Hematopoietic multipotent progenitor cell treated with erythropoietin and hydrocortisone succinate and interleukin-3 and kit ligand, for 8 days (in vitro differentiated cells): ENCODE data around the gene KIAA1671.

Experiments
- DNase-seq: peaks from one replicate; pipeline ENCODE4 v3.0.0-alpha.2; 2015

The KIAA1671 gene

DNA sequence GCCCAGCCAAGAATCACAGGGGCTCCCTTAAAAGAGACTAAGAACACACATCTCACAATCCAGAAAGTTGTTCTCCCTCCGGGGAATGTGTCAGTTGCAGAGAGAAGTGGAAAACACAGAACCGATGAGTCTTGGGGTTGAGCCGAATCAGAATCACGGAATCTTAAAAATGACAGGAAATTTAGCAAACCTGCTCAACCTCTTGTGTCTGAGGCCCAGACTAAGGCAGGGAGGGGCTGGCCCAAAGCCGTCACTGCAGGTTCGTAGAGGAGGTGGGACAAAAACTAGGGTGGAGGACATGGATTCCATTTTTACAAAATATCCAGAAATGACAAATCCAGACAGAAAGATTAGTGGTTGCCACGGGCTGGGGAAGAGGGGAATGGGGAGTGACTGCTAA, 63.8 kb downstream of the KIAA1671 start:
- no peak for DNase-seq

DNA sequence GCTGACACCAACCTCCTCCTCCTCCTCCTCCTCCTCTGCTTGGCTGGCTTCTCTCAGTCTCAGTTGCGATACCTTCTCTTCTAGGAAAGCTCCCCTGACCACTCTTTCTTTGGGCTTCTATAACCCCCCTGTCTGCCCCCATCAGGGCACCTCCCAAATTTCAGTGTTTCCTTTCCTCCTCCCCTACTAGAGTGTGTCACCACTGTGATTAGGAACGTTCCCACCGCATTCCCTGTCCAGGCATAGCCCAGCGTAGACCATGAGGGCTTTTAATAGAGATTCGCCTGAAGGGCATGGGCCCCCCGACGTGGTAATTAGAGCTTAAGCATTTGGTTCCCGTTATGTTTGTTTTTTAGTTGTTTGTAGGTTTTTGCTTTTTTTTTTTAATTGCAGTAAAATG, 65.5 kb downstream of the KIAA1671 start:
- DNase-seq = no peak

DNA sequence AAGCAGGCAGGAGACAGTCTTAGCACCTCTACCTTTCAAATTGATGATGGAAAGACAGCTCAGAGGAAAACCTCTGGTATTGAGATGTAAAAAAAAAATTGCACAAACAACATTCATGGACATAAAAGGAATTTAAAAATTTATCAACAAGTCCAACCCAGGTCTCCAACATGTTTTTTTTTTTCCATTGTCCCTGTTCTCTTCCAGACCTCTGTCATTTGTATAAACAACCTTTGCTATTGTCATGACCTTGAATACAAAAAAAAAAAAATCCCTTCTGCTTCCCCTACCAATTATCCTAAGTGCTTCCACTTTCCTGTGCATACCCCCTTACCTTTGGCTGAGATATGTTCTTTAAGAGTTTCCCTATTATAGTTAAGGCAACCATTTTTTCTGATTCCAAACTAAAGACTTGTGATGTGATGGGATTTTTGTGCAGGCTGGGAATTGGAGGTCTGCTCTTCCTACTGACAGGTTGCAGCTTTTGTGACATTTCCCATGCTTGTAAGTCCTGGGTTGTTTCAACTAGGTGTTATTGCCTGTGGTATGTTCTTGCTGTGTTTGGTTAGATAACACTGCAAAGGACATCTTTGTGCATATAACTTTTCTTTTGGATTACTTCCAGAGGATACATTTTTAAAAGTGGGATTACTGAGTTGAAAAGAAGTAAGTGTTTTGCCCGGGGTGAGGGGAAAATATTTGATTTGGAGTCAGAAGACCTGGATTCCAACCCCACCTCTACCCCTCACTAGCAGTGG, 67.1 kb downstream of the KIAA1671 start:
- no peak for DNase-seq

DNA sequence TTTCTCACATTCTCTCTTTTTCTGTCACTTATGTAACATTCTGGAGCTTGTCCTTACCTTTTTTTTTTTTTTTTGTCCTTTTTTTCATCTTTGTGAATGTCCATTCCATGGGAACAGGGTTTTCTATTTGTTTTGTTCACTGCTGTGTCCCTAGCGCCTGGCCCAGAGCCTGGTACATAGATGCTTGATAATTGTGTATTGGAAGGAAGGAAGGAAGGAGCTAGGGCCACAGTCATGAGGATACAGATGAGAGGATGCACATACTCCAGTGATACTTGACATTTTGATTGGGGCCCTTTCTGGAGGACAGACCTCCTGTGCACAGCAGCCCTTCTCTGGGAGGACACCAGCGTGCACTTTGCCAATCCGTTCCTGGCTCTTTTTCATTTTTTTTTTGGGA, 68.9 kb downstream of the KIAA1671 start:
- no peak for DNase-seq

DNA sequence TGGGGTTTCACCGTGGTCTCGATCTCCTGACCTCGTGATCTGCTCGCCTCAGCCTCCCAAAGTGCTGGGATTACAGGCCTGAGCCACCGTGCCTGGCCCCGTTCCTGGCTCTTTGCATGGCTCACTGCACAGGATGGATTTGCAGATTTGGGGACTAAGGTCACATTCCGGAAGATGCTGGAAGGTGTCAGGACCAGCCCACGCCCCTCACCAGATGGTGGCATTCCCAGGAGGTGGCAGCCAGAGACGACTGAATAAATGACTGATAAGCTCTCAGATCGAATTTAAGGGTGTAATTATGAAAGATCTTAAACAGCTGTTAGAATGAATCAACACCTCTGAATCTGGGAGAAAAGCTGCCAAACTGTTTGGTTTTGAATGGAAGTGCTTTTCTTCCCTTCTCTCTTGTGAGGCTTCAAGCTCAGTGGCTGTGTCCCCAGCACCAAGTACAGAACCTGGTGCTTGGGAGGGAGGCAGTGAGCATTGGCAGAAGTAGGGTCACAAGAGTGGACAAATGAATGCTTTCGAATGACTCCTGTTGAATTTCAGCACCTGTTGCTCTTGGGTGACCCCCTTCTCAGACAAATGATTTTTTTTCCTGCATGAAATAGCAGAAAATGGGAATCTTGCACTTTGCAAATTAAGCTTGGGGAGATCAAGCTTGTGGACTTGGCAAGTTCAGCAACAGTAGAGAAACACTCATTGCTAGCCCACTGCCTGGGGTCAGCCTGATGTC, 69.6 kb downstream of the KIAA1671 start:
- DNase-seq = no peak

DNA sequence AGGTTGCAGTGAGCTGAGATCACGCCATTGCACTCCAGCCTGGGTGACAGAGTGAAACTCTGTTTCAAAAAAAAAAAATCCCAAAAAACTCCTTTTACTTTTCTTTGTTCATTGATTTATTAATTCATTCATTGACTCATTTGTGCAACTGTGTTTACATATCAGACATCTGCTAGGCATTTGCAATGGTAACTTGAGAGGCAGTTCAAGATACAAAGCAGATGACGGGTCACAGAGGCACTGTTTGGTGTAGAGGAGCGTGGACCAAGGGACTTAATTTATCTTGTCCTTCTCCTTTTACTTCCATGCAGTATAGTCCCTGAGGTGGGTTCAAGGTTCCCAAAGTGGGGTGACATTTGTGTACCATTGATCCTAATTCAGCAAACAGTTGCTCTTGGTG, 71.4 kb downstream of the KIAA1671 start:
- DNase-seq = no peak

DNA sequence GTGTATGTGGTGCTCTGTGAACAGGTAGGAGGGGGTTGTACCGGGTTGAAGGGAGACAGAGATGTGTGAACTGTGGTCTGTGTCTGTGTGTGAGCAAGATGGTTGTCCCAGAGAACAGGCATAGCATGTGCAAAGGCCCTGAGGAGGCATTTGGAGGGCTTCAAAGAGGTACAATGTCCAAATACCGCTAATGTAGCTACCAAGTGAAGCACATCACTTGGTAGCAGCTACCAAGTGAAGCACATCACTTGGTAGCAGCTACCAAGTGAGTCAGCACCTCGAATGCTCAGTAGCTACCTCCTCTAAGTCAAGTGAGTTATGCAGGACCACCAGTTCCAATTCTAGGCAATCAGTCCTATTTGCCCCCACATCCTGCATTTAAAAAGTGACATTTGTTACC, 72.4 kb downstream of the KIAA1671 start:
- DNase-seq = no peak

DNA sequence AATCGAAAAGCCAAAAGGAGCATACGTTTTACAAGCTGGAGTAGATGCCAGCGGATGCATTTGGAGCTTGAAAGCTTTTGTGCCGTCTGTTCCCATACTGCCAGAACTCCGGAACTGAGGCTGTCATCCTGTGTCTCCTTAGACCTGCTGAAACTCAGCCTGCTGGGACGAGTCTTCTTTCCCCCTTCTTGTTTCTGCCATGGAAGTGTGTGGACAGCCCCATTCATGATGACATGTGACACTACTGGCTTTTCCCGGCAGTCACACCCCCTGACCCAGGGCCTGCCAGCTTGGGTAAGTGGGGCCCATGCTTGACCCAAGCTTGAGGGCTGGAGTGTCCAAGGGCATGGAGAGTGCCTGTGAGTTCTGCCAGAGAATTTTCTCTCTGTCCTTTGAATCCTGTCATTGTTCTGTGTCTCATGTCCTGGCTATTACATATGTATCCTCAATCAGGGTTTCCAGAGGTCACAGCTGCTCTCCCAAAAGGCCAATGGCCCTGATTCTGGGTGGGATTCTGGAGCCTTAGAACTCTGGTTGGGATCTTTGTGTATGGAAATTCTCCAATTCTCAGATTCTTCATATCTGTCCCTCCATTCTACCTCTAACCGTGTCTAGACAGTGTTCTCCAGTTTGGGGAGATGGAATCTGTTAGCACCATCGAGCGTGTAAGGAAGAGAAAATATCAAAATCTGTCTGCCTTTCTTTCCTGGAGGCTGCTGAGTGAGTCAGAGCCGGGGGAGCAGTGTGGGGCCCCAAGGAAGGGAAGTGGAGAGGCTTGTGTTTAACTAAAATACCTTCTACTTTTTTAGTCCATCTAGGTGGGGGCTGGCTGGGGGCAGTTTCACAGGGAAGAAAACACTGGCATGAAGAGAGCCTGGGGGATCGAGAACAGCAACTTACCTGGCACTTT, 73.2 kb downstream of the KIAA1671 start:
- DNase-seq = no peak

DNA sequence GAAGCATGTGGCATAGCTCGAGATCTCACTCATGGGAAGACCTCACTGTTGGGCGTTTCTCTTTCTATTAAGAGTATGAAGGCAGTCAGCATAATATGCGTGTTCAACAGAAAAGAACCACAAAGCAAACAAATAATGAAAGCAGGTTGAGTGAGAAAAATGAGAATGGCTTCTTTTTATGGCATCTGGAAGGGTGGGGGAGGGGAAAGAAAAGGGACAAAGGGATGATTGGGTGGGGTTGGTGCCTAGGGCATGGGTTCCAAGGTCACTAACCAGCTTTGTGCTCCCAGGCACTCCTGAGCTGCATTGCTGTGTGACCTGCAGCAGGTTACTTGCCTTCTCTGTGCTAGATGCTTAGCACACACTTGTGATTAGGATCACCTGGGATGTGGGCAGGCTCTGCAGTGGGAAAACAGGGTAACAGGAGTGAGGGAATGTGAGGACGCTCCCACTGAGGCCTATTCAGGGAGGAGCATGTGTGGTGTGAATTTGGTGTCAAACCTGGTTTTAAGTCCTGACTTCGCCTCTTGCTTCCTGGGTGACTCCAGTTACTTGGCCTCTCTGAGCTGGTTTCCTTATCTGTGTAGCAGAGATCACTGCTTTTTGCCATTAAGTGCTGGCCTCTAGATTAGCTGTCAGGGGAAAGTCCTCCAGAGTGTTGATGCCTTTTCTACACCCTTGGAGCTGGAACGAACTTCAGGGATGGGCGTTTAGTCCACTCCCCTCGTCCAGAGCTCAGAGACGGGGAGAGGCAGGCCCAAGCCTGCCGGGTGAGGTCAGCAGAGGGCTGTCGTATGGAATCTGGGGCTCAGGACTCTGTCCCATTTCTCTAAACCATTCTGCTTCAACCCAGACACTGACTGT, 74.8 kb downstream of the KIAA1671 start:
- DNase-seq = no peak

DNA sequence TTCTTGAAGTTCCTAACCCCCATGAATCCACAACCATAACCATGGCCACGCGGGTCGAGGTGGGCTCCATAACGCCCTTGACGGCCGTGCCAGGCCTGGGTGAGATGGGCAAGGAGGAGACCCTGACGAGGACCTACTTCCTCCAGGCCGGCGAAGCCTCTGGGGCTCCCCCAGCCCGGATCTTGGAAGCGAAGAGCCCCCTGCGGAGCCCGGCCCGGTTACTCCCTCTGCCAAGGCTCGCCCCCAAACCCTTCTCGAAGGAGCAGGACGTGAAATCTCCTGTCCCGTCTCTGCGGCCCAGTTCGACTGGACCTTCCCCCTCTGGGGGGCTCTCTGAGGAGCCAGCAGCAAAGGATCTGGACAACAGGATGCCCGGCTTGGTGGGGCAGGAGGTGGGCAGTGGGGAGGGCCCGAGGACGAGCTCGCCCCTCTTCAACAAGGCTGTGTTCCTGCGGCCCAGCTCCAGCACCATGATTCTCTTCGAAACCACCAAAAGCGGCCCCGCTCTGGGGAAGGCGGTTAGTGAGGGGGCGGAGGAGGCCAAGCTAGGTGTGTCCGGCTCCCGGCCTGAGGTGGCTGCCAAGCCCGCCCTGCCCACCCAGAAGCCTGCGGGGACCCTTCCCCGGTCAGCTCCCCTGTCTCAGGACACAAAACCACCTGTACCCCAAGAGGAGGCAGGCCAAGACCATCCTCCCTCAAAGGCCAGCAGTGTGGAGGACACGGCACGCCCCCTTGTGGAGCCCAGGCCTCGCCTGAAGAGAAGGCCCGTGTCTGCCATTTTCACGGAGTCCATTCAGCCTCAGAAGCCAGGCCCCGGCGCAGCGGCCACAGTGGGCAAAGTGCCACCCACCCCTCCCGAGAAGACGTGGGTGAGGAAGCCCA, 75.7 kb downstream of the KIAA1671 start:
- DNase-seq = no peak

DNA sequence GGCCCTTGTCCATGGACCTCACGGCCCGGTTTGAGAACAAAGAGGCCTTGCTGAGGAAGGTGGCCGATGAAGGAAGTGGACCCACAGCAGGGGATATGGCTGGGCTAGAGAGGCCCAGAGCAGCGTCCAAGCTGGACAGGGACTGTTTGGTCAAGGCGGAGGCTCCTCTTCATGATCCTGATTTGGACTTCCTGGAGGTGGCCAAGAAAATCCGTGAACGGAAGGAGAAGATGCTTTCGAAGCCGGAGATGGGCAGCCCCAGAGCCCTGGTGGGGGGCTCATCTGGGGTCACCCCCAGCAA, 76.3 kb downstream of the KIAA1671 start:
- no peak for DNase-seq

DNA sequence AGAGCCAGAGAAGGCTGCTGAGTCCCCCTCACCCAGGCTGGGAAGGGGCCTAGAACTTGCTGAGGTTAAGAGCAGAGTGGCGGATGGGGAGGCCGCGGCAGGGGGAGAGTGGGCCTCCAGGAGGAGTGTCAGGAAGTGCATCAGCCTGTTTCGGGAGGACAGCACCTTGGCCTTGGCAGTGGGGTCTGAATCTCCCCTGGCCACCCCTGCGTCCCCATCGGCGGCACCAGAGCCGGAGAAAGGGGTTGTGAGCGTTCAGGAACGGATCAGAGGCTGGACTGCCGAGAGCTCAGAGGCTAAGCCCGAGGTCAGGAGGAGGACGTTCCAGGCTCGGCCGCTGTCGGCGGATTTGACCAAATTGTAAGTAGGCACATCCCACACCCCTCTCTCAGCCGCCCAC, 76.7 kb downstream of the KIAA1671 start:
- no peak for DNase-seq

DNA sequence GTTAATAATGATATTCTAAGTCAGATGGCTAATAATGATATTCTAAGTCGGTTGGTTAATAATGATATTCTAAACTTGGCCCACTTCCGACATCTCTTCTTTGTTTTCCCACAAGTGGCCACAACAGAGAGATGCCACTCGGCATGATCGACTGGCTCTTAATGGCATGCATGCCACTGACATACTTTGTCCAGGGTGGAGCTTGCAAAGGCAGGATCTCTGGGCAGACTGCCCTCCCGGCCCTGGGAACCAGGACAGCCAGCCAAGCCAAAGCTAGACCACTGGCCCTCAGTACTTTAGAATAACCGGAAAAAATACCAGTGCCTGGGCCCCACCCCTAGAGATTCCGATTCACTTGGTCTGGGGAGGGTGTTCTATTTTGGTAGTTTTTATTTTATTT, 78.1 kb downstream of the KIAA1671 start:
- no peak for DNase-seq

DNA sequence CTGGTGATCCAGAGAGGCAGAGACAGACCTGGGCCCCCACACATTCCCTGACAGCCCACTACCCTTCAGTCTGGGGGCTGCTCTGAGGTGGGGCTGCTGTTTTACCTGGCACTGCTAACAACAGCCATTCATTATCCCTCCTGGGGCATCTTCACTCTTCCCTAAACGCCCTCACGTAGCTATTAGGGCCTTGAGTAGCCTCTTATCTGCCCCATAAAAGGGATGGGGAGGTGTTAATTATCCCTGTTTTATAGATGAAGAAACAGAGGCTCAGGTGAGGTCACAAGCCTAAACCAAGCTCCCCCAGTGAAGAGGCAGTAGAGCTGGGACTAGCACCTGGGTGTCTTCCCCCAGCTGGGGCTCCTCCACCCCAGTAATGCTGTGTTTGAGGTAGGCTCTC, 79.5 kb downstream of the KIAA1671 start:
- no peak for DNase-seq

DNA sequence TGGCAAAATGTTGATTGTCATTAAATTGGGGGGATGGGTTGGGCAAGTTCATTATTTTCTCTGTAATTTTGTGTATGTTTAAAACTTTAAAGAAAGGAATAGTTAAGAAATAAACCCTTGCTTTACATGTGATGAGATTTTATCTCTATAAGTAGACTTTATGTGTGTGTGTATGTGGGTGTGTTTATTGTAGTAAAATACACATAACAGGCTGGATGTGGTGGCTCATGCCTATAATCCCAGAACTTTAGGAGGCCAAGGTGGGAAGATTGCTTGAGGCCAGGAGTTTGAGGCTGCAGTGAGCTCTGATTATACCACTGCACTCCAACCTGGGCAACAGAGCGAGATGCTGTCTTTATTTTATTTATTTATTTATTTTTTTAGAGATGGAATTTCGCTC, 83.2 kb downstream of the KIAA1671 start:
- DNase-seq = no peak

DNA sequence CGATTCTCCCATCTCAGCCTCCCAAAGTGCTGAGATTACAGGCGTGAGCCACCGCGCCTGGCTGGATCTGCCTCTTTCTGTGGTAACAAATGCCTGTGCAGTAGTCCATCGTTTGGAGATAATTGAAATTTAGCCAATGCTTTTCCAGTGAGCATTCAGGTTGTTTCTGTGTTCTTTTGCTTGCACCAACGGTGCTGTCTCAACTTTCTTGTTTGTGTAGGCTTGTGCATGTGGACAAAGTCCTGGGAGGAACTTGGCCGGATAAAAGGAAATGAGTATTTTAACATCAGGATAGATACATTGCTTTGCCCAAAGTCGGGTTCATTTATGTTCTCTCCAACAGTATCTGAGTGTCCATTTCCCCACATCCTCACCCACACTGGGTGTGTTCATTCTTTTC, 85.7 kb downstream of the KIAA1671 start:
- no peak for DNase-seq

DNA sequence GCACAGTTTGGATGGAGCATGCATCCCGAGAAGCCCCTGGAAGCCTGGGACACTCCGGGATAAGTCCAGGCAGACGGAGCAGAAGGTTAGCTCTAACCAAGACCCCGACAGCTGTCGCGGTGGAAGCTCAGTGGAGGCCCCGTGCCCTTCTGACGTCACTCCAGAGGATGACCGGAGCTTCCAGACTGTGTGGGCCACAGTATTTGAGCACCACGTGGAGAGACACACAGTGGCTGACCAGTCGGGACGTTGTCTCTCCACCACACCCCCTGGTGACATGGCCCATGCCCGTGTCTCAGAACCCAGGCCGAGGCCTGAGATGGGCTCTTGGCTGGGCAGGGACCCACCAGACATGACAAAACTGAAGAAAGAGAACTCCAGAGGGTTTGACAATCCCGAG, 86.3 kb downstream of the KIAA1671 start:
- no peak for DNase-seq

DNA sequence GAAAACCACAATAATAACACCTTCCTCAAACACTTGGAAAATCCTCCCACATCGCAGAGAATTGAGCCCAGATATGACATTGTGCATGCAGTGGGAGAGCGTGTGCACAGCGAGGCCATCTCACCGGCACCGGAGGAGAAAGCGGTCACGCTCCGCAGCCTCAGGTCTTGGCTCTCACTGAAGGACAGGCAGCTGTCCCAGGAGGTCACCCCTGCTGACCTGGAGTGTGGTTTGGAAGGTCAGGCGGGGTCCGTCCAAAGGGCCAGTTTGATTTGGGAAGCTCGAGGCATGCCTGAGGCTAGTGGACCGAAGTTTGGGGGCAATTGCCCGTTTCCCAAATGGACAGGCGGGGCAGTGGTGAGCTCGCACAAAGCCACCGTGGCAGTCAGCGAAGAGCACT, 86.7 kb downstream of the KIAA1671 start:
- no peak for DNase-seq

DNA sequence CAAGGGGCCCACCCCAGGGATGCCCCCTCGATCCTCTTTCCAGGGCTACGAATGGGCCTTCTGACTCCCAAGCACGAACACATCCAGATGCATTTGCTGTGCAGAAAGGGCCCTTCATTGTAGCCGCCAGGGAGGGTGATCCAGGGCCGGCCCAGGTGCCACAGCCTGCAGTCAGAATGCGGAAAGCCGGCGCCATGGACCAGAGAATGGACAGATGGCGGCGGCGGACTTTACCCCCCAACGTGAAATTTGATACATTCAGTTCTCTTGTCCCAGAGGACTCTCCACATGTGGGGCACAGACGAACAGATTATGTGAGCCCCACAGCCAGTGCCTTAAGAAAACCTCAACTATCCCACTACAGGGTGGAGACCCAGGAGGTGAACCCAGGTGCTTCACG, 87.2 kb downstream of the KIAA1671 start:
- no peak for DNase-seq

DNA sequence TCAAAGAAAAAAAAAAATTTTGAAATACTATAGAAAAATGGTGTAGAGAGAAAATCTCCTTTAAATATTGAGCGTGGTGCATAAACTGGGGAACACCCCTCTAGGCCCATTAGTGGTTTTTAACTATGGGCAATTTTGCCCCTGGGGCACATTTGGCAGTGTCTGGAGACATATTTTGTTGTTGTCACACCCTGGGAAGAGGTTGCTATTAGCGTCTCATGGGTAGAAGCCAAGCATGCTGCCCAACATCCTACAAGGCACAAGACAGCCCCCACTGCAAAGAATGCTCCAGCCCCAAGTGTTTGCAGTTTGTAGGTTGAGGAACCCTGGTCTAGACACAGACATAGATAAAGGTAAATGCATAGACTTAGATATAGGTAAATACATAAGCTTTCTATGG, 92.6 kb downstream of the KIAA1671 start:
- DNase-seq = no peak

DNA sequence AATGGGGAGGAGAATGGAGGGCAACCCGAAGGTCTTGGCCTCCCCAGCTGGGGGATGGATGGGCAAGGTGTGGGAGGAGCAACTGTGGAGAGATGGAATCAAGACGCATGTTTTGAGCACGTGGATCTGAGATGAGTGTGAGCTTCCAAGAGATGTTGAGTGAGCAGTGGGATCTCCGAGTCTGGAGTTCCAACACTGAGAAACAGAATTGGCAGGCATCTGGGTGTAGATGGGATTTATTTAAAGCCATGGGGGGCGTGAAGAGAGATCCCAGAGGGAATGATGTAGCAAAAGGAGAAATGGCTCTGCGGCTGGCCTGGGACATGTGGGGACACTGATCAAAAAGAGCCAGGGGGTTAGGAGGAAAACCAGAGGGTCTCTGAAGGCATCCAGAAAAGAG, 95.6 kb downstream of the KIAA1671 start:
- no peak for DNase-seq
